Liver (tissue), 9 donors: ENCODE results near the gene PGR. TPM values are rescaled to one million over a fixed set of nuclear protein-coding genes. Genes with fewer than 3 reads are reported as not detected.

Experiments used
- DNase-seq: peaks from one replicate; pipeline ENCODE4 v3.0.0-alpha.2; 2017; ENCODE audit warnings: low spot score
- H3K27ac ChIP-seq, 2 donors: one replicate each; pipeline ENCODE4 v1.7.0; 2013; ENCODE audit warnings: inconsistent platforms in 2 of 2, low read length in 2 of 2, control low read depth in 1 of 2, low read depth in 1 of 2, mild to moderate bottlenecking in 1 of 2
- H3K27me3 ChIP-seq, 4 donors: one replicate each; pipeline versions ENCODE4 v1.6.1 to v1.7.0; 2013; ENCODE audit warnings: low read length in 3 of 4, inconsistent platforms in 1 of 4, mild to moderate bottlenecking in 1 of 4, moderate library complexity in 1 of 4; ENCODE audit not compliant: control insufficient read depth in 4 of 4, insufficient read depth in 4 of 4
- H3K36me3 ChIP-seq, 4 donors: one replicate each; pipeline versions ENCODE4 v1.6.1 to v1.7.0; 2013; ENCODE audit warnings: low read length in 3 of 4, mild to moderate bottlenecking in 3 of 4, low read depth in 1 of 4, moderate library complexity in 1 of 4; ENCODE audit not compliant: control insufficient read depth in 4 of 4, insufficient read depth in 3 of 4
- H3K4me1 ChIP-seq, 4 donors: one replicate each; pipeline versions ENCODE4 v1.6.1 to v1.7.0; 2013; ENCODE audit warnings: low read length in 3 of 4, mild to moderate bottlenecking in 3 of 4, moderate library complexity in 1 of 4; ENCODE audit not compliant: control insufficient read depth in 4 of 4, insufficient read depth in 4 of 4
- H3K4me3 ChIP-seq, 3 donors: one replicate each; pipeline versions ENCODE4 v1.6.1 to v1.7.0; 2013; ENCODE audit warnings: low read length in 3 of 3, control low read depth in 1 of 3, low read depth in 1 of 3, mild to moderate bottlenecking in 1 of 3
- H3K9ac ChIP-seq, 2 donors: one replicate each; pipeline ENCODE4 v1.7.0; 2013; ENCODE audit warnings: low read length in 2 of 2, mild to moderate bottlenecking in 2 of 2, moderate library complexity in 2 of 2, control low read depth in 1 of 2, low read depth in 1 of 2
- H3K9me3 ChIP-seq, 4 donors: one replicate each; pipeline versions ENCODE4 v1.6.1 to v1.7.0; 2013; ENCODE audit warnings: low read length in 3 of 4; ENCODE audit not compliant: control insufficient read depth in 4 of 4
- EGR1 ChIP-seq, 2 donors: IDR thresholded peaks; 2 replicates each; pipeline ENCODE4 v1.6.1; 2016 to 2018; ENCODE audit warnings: antibody characterized with exemption in 2 of 2, low read depth in 2 of 2
- FOXA1 ChIP-seq: IDR thresholded peaks from 2 replicates; pipeline ENCODE4 v1.6.1; 2016; ENCODE audit warnings: antibody characterized with exemption
- FOXA2 ChIP-seq: IDR thresholded peaks from 2 replicates; pipeline ENCODE4 v1.6.1; 2016; ENCODE audit warnings: antibody characterized with exemption
- GABPA ChIP-seq, 2 donors: IDR thresholded peaks in 1 of 2; conservative IDR thresholded peaks in 1 of 2; 2 replicates each; pipeline ENCODE4 v1.6.1; 2016; ENCODE audit warnings: antibody characterized with exemption in 2 of 2, mild to moderate bottlenecking in 1 of 2, moderate library complexity in 1 of 2
- HNF4A ChIP-seq, 2 donors: conservative IDR thresholded peaks; 2 replicates each; pipeline ENCODE4 v1.6.1; 2016; ENCODE audit warnings: antibody characterized with exemption in 2 of 2, mild to moderate bottlenecking in 2 of 2
- HNF4G ChIP-seq: IDR thresholded peaks from 2 replicates; pipeline ENCODE4 v1.6.1; 2016; ENCODE audit warnings: antibody characterized with exemption
- JUND ChIP-seq, 2 donors: IDR thresholded peaks; 2 replicates each; pipeline ENCODE4 v1.6.1; 2016; ENCODE audit warnings: antibody characterized with exemption in 2 of 2
- RAD21 ChIP-seq, 2 donors: IDR thresholded peaks; 2 replicates each; pipeline ENCODE4 v1.6.1; 2016; ENCODE audit warnings: antibody characterized with exemption in 2 of 2, mild to moderate bottlenecking in 2 of 2
- RXRA ChIP-seq, 2 donors: IDR thresholded peaks; 2 replicates each; pipeline ENCODE4 v1.6.1; 2017 to 2018; ENCODE audit warnings: antibody characterized with exemption in 2 of 2, mild to moderate bottlenecking in 1 of 2
- SP1 ChIP-seq: IDR thresholded peaks from 2 replicates; pipeline ENCODE4 v1.6.1; 2018; ENCODE audit warnings: antibody characterized with exemption, mild to moderate bottlenecking
- YY1 ChIP-seq: IDR thresholded peaks from 2 replicates; pipeline ENCODE4 v1.6.1; 2016; ENCODE audit warnings: antibody characterized with exemption, mild to moderate bottlenecking
- WGBS: extraction: QIAGEN DNeasy Blood & Tissue Kit; methylation state at CpG from one replicate; pipeline ENCODE4 v1.1.7; 2013; 5-methylcytosine and 5-hydroxymethylcytosine counted together
- polyA plus RNA-seq, 2 donors: library from polyadenylated mRNA; stranded (reverse) in 1 of 2; unstranded in 1 of 2; fragments of 200-250 nt in 1 of 2; fragments of >200 nt in 1 of 2; fragmentation: Nextera tagmentation in 1 of 2; extraction: Ambion mirVana in 1 of 2; gene quantifications; one replicate each; pipeline versions ENCODE4 v1.2.1 to v1.2.3, GENCODE V29; 2013 to 2015
- total RNA-seq, 2 donors: library from RNA; depleted of rRNA; stranded (reverse); fragments of >200 nt; gene quantifications; one replicate each; pipeline ENCODE4 v1.2.3, GENCODE V29; 2014
- TF ChIP-seq, protein P1 (sequence below): IDR thresholded peaks from 2 replicates; pipeline ENCODE4 v1.6.1; 2016; ENCODE audit warnings: antibody characterized with exemption
- TF ChIP-seq, protein P2 (sequence below): IDR thresholded peaks from 2 replicates; pipeline ENCODE4 v1.6.1; 2016; ENCODE audit warnings: antibody characterized with exemption, mild to moderate bottlenecking
- TF ChIP-seq, protein P3 (sequence below): IDR thresholded peaks from 2 replicates; pipeline ENCODE4 v1.6.1; 2016; ENCODE audit warnings: antibody characterized with exemption
- donor health status: healthy.
- donor health status: healthy.
- donor health status: healthy.
- donor health status: healthy.
- donor health status: healthy.

PGR gene
- total and polyA plus RNA-seq, 4 donors, result 0.04 to 0.17 (median 0.16) TPM; not detected in 1

DNA sequence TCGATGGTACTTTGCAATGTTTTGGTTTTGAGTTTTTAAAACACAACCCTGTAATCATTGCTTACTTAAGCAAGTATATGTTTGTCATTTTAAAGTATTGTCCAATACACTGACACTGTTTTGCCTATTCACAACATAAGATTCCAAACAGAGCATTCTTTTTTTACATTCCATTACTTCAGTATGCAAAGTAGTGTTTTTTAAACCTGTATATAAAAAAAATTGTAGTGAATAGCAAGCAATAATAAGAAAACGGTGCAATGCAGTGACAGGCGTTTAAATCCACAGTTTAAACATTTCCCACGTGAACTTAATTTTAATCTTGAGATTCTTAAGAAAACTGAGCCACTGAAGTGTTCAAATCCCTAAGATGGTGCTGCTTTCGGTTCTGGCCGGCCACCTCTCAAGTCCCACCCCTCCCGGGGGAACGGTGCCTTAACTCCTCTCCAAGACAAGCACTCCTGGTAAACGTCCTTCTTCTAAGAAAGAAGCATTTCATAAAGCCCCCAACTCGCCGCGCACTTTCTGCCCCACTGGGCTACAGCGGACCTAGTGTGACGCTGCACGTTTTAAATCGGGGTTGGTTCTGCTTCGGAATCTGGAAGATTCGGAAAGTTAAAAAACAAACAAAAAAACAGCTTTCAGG, 2.9 kb downstream of the PGR start:
- DNase-seq, result no peak
- peak overlapping the region in 1 of 2 donors; percentile 19 for H3K9ac ChIP-seq
- H3K4me1 ChIP-seq, result peaks cover 10 to 30% (median 25%) of the 10 kb centered on the region in 4 donors
- peaks cover 0 to 19% (median 5%) of the 10 kb centered on the region in 4 donors for H3K27me3 ChIP-seq
- peak overlapping the region in 1 of 2 donors; percentile 12 for H3K27ac ChIP-seq
- WGBS, result 7% methylated on average over 18 of the region's 18 CpGs
- no peaks in the 10 kb centered on the region for H3K9me3 ChIP-seq
- peak overlapping the region; percentile 27 to 73 (median 57) for H3K4me3 ChIP-seq
- no peaks in the 10 kb centered on the region for H3K36me3 ChIP-seq
- TF ChIP-seq GABPA (IDR thresholded peaks at IDR 0.05 in 1 of 2, conservative IDR thresholded peaks at IDR 0.05 in 1 of 2), result no peak
- no peak for TF ChIP-seq RAD21 (IDR thresholded peaks at IDR 0.05)
- TF ChIP-seq, protein P1, sequence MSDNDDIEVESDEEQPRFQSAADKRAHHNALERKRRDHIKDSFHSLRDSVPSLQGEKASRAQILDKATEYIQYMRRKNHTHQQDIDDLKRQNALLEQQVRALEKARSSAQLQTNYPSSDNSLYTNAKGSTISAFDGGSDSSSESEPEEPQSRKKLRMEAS, result no peak

DNA sequence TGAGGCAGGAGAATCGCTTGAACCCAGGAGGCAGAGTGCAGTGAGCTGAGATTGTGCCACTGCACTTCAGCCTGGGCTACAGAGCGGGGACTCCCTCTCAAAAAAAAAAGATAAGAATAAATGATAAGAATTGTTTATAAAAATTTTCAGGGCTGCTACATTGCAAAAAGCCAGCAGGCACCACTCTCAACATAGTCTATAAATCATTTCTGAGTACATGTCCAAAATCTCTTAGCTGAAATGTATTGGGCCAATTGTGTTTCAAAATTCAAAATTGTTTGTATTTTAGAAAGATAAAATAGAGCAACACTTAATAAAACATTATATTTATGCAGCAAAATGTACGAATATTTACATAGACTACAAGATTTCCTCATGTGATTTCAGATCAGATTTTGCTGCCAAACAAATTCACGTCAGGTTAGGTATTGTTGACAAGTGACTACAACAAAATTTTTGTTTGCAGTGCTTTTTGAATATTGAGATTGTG, 13.9 kb downstream of the PGR start:
- Histone ChIP-seq H3K27me3 (no peaks in the 10 kb centered on the region), H3K36me3 (no peaks in the 10 kb centered on the region), H3K27ac (no peak overlapping the region), H3K9me3 (no peaks in the 10 kb centered on the region), H3K4me1 (no peaks in the 10 kb centered on the region), H3K9ac (no peak overlapping the region), H3K4me3 (no peak overlapping the region)
- no peak for TF ChIP-seq RAD21 (IDR thresholded peaks at IDR 0.05)
- TF ChIP-seq, protein P2, sequence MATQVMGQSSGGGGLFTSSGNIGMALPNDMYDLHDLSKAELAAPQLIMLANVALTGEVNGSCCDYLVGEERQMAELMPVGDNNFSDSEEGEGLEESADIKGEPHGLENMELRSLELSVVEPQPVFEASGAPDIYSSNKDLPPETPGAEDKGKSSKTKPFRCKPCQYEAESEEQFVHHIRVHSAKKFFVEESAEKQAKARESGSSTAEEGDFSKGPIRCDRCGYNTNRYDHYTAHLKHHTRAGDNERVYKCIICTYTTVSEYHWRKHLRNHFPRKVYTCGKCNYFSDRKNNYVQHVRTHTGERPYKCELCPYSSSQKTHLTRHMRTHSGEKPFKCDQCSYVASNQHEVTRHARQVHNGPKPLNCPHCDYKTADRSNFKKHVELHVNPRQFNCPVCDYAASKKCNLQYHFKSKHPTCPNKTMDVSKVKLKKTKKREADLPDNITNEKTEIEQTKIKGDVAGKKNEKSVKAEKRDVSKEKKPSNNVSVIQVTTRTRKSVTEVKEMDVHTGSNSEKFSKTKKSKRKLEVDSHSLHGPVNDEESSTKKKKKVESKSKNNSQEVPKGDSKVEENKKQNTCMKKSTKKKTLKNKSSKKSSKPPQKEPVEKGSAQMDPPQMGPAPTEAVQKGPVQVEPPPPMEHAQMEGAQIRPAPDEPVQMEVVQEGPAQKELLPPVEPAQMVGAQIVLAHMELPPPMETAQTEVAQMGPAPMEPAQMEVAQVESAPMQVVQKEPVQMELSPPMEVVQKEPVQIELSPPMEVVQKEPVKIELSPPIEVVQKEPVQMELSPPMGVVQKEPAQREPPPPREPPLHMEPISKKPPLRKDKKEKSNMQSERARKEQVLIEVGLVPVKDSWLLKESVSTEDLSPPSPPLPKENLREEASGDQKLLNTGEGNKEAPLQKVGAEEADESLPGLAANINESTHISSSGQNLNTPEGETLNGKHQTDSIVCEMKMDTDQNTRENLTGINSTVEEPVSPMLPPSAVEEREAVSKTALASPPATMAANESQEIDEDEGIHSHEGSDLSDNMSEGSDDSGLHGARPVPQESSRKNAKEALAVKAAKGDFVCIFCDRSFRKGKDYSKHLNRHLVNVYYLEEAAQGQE, result no peak
- TF ChIP-seq FOXA1, result no peak
- TF ChIP-seq HNF4A (conservative IDR thresholded peaks at IDR 0.05), result no peak
- no peak for TF ChIP-seq JUND (IDR thresholded peaks at IDR 0.05)
- DNase-seq, result no peak
- WGBS, result 69% methylated on average over 4 of the region's 4 CpGs

DNA sequence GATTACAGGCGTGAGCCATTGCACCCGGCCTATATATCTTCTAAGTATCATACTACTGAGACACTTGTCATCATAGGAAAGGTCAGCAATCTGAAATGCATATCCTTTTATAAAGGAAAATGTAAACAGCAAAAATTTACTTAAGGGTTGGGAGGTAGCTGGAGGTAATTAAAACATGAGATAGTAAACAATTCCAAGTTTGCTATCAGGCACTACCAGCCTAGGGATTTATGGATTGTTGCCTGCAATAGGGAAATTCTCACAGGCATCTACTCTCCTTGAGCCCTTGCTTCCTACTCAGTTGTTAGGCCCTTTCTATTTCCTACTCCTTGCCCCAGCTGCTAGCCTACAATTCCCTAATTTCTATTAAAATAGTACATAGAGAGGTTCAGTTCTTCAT, 16.1 kb downstream of the PGR start:
- H3K4me1 ChIP-seq, result no peaks in the 10 kb centered on the region
- no peak overlapping the region for H3K9ac ChIP-seq
- no peak for DNase-seq
- H3K36me3 ChIP-seq, result no peaks in the 10 kb centered on the region
- no peak for TF ChIP-seq RXRA (IDR thresholded peaks at IDR 0.05)
- TF ChIP-seq, protein P1, result no peak
- TF ChIP-seq, protein P2, result no peak
- TF ChIP-seq EGR1 (IDR thresholded peaks at IDR 0.05; ENCODE audit: low read depth in 2 of 2), result no peak
- no peak for TF ChIP-seq FOXA2
- TF ChIP-seq GABPA (IDR thresholded peaks at IDR 0.05 in 1 of 2, conservative IDR thresholded peaks at IDR 0.05 in 1 of 2), result no peak
- TF ChIP-seq YY1, result no peak
- TF ChIP-seq HNF4G, result no peak
- no peak for TF ChIP-seq JUND (IDR thresholded peaks at IDR 0.05)
- TF ChIP-seq, protein P3, sequence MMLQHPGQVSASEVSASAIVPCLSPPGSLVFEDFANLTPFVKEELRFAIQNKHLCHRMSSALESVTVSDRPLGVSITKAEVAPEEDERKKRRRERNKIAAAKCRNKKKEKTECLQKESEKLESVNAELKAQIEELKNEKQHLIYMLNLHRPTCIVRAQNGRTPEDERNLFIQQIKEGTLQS, result no peak
- TF ChIP-seq RAD21 (IDR thresholded peaks at IDR 0.05), result no peak
- no peak for TF ChIP-seq HNF4A (conservative IDR thresholded peaks at IDR 0.05)
- no peak for TF ChIP-seq SP1
- H3K9me3 ChIP-seq, result no peaks in the 10 kb centered on the region
- no peak overlapping the region for H3K4me3 ChIP-seq
- H3K27ac ChIP-seq, result no peak overlapping the region
- no peaks in the 10 kb centered on the region for H3K27me3 ChIP-seq
- 87% methylated on average over 2 of the region's 2 CpGs for WGBS
